ENCODE measurements around the gene ZDHHC22.
A peak's percentile ranks its signal among the peaks of the same experiment; 100 is the strongest.

The ZDHHC22 gene

DNA sequence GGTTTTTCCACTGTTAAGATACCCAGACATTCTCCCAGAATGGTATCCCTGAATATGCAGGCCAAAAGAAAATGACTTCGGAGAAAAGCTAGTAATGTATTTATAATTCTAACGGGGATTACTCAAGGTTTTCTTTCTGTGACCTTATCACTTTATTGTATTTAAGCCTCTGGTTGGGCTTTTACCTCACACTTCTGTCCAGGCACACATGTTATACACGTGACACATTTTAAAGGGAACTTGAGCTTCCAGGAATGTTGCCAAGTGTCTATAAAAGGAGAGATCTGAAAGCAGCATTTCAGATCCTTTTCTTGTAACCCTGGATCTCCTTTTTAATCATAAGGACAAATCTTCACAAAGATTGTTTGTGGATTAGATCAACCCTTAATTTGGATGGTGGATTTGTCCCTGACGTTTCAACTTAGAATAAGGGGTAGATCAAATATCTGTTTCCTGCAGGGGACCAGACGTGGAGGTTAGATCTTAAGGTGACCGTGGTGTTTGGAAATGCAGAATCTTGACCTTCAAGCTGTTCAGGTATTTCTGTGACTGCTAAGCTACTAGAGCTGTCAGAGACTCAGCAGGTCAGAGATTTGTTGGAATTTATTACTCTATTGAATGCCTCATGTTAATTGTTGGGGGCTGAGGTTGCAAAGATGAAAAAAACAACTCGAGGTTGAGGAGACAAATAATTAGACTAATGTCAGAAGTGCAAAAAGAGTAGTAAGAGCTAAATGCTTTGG is 42.0 kb downstream of the ZDHHC22 start:
- no peak for DNase-seq (ENCODE audit: low read depth)
- no peak overlapping the region; the same call in 1 of the 2 replicates for H3K4me3 ChIP-seq (ENCODE audit: low read depth, low read length)
- TF ChIP-seq, protein P1, sequence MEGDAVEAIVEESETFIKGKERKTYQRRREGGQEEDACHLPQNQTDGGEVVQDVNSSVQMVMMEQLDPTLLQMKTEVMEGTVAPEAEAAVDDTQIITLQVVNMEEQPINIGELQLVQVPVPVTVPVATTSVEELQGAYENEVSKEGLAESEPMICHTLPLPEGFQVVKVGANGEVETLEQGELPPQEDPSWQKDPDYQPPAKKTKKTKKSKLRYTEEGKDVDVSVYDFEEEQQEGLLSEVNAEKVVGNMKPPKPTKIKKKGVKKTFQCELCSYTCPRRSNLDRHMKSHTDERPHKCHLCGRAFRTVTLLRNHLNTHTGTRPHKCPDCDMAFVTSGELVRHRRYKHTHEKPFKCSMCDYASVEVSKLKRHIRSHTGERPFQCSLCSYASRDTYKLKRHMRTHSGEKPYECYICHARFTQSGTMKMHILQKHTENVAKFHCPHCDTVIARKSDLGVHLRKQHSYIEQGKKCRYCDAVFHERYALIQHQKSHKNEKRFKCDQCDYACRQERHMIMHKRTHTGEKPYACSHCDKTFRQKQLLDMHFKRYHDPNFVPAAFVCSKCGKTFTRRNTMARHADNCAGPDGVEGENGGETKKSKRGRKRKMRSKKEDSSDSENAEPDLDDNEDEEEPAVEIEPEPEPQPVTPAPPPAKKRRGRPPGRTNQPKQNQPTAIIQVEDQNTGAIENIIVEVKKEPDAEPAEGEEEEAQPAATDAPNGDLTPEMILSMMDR (IDR thresholded peaks at IDR 0.05; ENCODE audit: insufficient read depth, low read depth, low read length, missing control alignments), result no peak

GRCh38 chr14:77098529-77099353 is 42.9 kb downstream of the ZDHHC22 start:
- TF ChIP-seq, protein P1 (IDR thresholded peaks at IDR 0.05; ENCODE audit: insufficient read depth, low read depth, low read length, missing control alignments), result no peak
- DNase-seq (ENCODE audit: low read depth), result no peak
- H3K4me3 ChIP-seq (ENCODE audit: low read depth, low read length), result peak overlapping the region; percentile 100

GRCh38 chr14:77097700-77098528 is 43.7 kb downstream of the ZDHHC22 start, which contains the start of gene CIPC:
TSS of gene CIPC (plus strand) at chr14:77098258. CDS start at chr14:77105709, 7,451 bp downstream.
- peak; percentile 100 for DNase-seq (ENCODE audit: low read depth)
- TF ChIP-seq, protein P1 (IDR thresholded peaks at IDR 0.05; ENCODE audit: insufficient read depth, low read depth, low read length, missing control alignments), result no peak
- peak within 1 kb of the TSS; percentile 100 for H3K4me3 ChIP-seq (ENCODE audit: low read depth, low read length)

DNA sequence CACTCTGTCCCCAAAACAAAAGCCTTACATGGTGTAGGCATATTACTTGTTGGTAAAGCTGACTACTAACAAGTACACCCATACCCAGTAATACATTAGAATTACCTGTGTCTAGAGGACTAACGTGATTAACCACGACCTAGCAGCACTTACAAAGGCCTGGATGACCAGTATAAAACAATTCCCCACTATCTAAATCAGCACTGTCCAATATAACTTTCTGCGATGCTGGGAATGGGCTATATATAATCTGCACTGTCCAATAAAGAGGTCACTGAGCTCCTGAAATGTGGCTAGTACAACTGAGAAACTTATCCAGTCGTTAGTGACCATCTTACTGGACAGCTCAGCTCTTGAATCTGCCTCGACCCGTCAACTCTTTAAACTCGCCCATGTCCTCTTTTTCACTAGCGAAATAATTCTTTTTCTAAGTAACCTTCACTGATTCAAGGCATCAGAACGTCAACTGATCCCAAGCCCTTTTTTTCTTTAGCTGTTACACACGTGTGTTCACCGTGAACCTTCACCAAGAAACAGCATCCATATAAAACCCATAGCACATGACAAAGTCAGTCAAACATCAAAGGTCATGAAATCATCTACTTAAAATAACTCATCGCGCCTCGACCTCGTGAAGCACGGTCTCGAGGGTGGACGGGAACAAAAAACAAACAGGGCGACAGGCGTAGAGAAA is 44.4 kb downstream of the ZDHHC22 start:
- DNase-seq (ENCODE audit: low read depth), result no peak

DNA sequence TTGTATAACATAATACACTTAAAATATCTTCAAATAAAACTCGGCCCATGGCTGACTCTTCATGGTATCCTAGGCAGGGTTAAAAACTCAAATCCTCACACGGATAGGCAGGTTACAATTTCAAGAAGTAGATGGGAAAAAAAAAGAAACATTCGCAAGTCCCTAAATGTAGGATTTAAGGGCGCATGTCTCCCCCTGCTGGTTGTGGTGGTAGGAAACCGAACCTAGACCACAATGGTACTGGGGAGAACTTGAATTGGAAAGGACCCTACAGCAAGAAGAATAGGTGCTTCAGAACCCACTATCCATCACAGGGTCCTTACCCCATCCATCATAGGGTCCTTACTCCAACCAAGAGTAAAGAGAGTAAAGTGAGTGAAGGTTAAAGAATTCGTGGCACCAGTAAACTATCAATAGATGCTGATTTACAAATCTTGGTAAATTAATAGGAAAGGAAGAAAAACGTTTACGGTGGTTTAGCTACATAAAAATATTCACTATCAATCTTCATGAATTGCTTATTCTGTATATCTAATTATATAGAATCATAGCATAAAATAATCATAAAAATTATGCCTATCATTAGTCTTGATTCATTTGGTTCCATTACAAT is 46.8 kb downstream of the ZDHHC22 start:
- TF ChIP-seq, protein P1 (IDR thresholded peaks at IDR 0.05; ENCODE audit: insufficient read depth, low read depth, low read length, missing control alignments), result peak; percentile 86
- peak; percentile 90 for DNase-seq (ENCODE audit: low read depth)
- H3K4me3 ChIP-seq (ENCODE audit: low read depth, low read length), result no peak overlapping the region

More for the DNA sequence above, 44.4 kb downstream of the ZDHHC22 start:
- TF ChIP-seq, protein P1 (IDR thresholded peaks at IDR 0.05; ENCODE audit: insufficient read depth, low read depth, low read length, missing control alignments), result no peak
- peak overlapping the region; percentile 60 for H3K4me3 ChIP-seq (ENCODE audit: low read depth, low read length)
